ENCODE data around the gene TMEM214. TPM values are rescaled to one million over a fixed set of nuclear protein-coding genes. Genes with fewer than 3 reads are reported as not detected.

Gene TMEM214
- total and polyA plus RNA-seq, 2 of the 8 experiments (the other 6 are each of a cell fraction or from before 2014, with no cell fraction given), result 49.7 to 71.0 TPM

DNA sequence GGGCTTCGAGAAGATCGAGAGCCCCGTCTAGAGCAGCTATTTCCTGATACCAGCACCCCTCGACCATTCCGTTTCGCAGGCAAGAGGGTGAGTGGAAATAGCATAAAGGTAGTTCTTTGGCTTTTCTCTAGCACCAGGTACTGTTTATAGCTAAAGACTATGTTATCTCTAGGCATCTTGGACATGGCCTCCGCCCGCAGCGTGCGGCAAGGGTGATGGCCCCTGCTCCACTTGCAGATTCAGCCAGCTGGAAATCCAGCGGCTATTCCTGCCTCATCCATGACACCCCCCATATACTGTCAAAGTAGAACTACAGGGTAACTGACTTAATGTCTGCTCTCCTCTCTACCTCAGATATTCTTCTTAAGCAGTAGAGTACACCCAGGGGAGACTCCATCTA is 22.0 kb downstream of the TMEM214 start (continued):
- TF ChIP-seq KDM5A (IDR thresholded peaks at IDR 0.05; ENCODE audit: low read length) (no peak), POLR2AphosphoS5 (IDR thresholded peaks at IDR 0.05; ENCODE audit: low read depth, low read length) (no peak), EGR1 (IDR thresholded peaks at IDR 0.05; ENCODE audit: borderline replicate concordance, low read depth, low read length) (no peak), POU5F1 (IDR thresholded peaks at IDR 0.05; ENCODE audit: low read depth, low read length) (no peak), CBX5 (IDR thresholded peaks at IDR 0.05; ENCODE audit: low read depth, low read length) (no peak), HDAC6 (IDR thresholded peaks at IDR 0.05; ENCODE audit: low read depth, low read length) (no peak), BRCA1 (IDR thresholded peaks at IDR 0.05; ENCODE audit: low read depth, low read length) (no peak)

Data from H1 (cell line).